Amniotic epithelial cell (primary cell): ENCODE results near the gene CLEC16A.

Experiments used
- DNase-seq: peaks from one replicate; pipeline ENCODE4 v3.0.0-alpha.2; 2010; ENCODE audit warnings: low read depth

The CLEC16A gene

DNA sequence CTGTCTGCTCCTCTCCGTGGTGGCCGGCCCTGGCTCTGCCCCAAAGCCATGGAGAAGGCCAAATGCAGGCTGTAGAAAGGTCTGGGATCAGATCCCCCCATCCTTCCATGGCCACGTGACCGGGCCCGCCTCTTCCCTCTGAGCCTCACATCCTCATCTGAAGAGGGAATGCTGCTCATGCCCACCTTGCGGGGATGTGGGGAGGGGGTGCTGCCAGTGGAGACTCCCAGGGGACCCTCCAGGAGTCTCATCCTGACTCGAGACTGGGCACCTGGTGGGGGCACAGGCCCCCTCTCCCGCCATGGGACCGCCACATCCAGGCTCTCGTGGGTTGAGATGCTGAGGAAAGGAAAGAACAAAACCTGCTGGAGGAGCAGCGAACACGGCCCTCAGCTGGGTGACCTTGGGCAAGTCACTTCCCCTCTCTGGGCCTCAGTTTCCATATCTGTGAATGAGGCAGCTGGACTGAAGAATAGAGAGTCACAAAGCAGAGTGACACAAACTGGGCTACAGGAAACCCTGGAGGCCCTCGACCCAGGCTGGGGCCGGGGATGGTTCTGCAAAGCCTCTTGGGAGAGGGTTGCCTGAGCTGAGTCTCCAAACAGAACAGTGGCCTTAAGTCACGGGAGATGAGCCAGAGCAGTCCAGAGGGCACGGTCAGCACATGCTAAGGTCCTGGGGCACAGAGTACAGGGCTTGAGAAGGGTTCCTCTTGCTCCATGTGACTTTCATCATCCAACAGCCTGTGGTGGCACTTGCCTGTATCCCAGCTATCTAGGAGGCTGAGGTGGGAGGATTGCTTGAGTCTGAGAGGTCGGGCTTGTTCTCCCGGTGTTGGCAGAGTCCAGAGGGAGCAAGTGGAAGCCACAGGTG lies 281.5 kb downstream of the CLEC16A start:
- DNase-seq: no peak

DNA sequence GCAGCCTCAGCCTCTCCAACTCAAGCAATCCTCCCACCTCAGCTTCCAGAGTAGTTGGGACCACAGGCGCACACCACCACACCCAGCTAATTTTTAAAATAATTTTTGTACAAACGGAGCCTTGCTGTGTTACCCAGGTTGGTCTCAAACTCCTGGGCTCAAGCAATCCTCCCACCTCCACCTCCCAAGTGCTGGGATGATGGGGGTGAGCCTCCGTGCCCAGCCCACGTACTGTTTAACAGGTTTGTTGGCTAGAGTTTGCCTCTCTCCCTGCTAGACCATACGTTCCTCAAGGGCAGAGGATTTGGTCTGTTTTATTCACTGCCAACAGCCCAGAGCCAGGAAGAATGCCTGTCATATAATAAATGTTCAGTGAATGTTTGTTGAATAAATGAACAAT lies 285.1 kb downstream of the CLEC16A start:
- DNase-seq: no peak

DNA sequence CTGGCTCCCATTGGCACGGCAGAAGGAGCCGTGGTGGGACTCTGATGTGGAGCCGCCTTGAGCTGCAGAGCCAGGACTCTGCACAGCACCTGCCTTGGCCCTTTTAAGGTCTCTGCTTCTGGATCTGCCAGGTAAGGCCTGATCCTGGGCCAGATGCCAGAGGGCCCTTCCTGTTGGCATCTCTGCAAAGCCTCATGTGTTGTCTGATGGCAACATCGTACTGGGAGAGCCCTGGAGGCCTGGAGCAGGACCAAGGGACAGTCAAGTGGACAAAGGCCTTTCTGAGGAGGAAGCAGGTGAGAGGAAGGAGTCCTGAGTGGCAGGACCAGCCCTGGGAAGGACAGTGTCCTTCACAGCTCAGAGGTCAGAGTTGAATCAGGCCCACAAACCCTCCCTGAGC lies 285.5 kb downstream of the CLEC16A start:
- no peak for DNase-seq

DNA sequence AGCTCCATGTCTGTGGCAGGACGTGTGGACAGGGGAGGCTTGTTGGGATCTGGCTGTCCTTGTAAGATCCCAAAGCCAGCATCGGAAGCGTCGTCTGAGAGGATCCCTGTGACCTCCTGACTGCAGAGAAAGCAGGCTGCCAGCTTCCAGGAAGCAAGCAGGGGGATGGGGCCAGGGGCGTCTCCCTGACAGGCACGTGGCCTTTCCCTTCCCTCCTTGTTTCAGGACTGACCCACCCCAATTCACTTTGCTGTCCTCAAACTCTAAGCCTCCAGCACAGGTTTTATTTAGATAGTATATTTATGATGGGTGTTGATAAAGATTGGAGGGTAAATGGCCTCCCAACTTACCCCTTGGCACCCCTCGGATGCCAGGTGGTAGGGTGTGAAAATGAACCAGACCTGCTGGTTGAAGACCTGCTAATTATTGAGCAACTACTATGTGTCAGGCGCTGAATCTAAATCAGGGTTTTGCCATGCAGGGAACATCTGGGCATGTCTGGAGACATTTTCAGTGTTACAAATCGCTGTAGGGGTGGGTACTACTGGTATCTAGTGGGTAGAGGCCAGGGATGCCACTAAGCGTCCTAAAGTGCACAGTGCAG lies 287.1 kb downstream of the CLEC16A start:
- DNase-seq: no peak
